ENCODE results near the gene MYO5B.
A peak's percentile ranks its signal among the peaks of the same experiment; 100 is the strongest.

MYO5B gene

GRCh38 chr18:49863769-49864621, 331.0 kb downstream of the MYO5B start:
- no peaks in the 10 kb centered on the region for H3K9me3 ChIP-seq (ENCODE audit: severe bottlenecking)
- peak overlapping the region; percentile 62; the same call in 1 of the 2 replicates for H3K27ac ChIP-seq
- DNase-seq = peak; percentile 3
- H3K27me3 ChIP-seq (ENCODE audit: insufficient read depth, low read depth, severe bottlenecking) = no peaks in the 10 kb centered on the region
- no peaks in the 10 kb centered on the region for H3K36me3 ChIP-seq
- no peak for TF ChIP-seq CTCF (IDR thresholded peaks at IDR 0.05; ENCODE audit: low read depth, low read length)
- no peak overlapping the region for H3K4me3 ChIP-seq (ENCODE audit: low read depth, low read length)

GRCh38 chr18:49862656-49863385, 332.1 kb downstream of the MYO5B start:
- H3K9me3 ChIP-seq (ENCODE audit: severe bottlenecking) = no peaks in the 10 kb centered on the region
- H3K27me3 ChIP-seq (ENCODE audit: insufficient read depth, low read depth, severe bottlenecking) = no peaks in the 10 kb centered on the region
- H3K27ac ChIP-seq = peak overlapping the region; percentile 63
- no peaks in the 10 kb centered on the region for H3K36me3 ChIP-seq
- no peak for TF ChIP-seq CTCF (IDR thresholded peaks at IDR 0.05; ENCODE audit: low read depth, low read length)
- no peak overlapping the region for H3K4me3 ChIP-seq (ENCODE audit: low read depth, low read length)
- DNase-seq = peak; percentile 92

- no peaks in the 10 kb centered on the region for H3K36me3 ChIP-seq
- no peak for TF ChIP-seq CTCF (IDR thresholded peaks at IDR 0.05; ENCODE audit: low read depth, low read length)
- no peaks in the 10 kb centered on the region for H3K27me3 ChIP-seq (ENCODE audit: insufficient read depth, low read depth, severe bottlenecking)
- no peak for DNase-seq
- no peak overlapping the region for H3K4me3 ChIP-seq (ENCODE audit: low read depth, low read length)
- no peaks in the 10 kb centered on the region for H3K9me3 ChIP-seq (ENCODE audit: severe bottlenecking)
- no peak overlapping the region for H3K27ac ChIP-seq
These were observed 333.3 kb downstream of the MYO5B start for GRCh38 chr18:49861659-49862058.

GRCh38 chr18:49859725-49860124, 335.2 kb downstream of the MYO5B start:
- DNase-seq = no peak
- H3K27ac ChIP-seq = no peak overlapping the region
- no peak for TF ChIP-seq CTCF (IDR thresholded peaks at IDR 0.05; ENCODE audit: low read depth, low read length)
- no peak overlapping the region for H3K4me3 ChIP-seq (ENCODE audit: low read depth, low read length)
- H3K9me3 ChIP-seq (ENCODE audit: severe bottlenecking) = no peaks in the 10 kb centered on the region
- no peaks in the 10 kb centered on the region for H3K27me3 ChIP-seq (ENCODE audit: insufficient read depth, low read depth, severe bottlenecking)
- no peaks in the 10 kb centered on the region for H3K36me3 ChIP-seq

- no peak for TF ChIP-seq CTCF (IDR thresholded peaks at IDR 0.05; ENCODE audit: low read depth, low read length)
- Histone ChIP-seq H3K4me3 (ENCODE audit: low read depth, low read length) (no peak overlapping the region), H3K36me3 (no peaks in the 10 kb centered on the region), H3K27ac (no peak overlapping the region), H3K27me3 (ENCODE audit: insufficient read depth, low read depth, severe bottlenecking) (no peaks in the 10 kb centered on the region), H3K9me3 (ENCODE audit: severe bottlenecking) (no peaks in the 10 kb centered on the region)
- DNase-seq = no peak
These were observed 336.0 kb downstream of the MYO5B start for GRCh38 chr18:49859021-49859359.
